SU-DHL-6 (cell line): ENCODE data around the gene AHDC1.

Source experiments
- CTCF ChIP-seq: fragments of 200-600 bp; sonication (generic); IDR thresholded peaks from one replicate; pipeline ENCODE4 v1.5.1; 2017; ENCODE audit warnings: antibody characterized with exemption, mild to moderate bottlenecking, low read length, moderate library complexity; ENCODE audit not compliant: insufficient read depth, poor library complexity, severe bottlenecking
- EZH2phosphoT487 ChIP-seq: fragments of 200-600 bp; sonication (generic), shearing (Covaris generic); conservative IDR thresholded peaks from 2 replicates; pipeline ENCODE4 v1.6.1; 2018; ENCODE audit warnings: mild to moderate bottlenecking, antibody characterized with exemption, low read length, moderate library complexity, mixed read lengths

GRCh38 chr1:27536010-27536757 lies 67.8 kb downstream of the AHDC1 start:
- TF ChIP-seq CTCF (no peak), EZH2phosphoT487 (no peak)
